GM12878 (cell line): ENCODE measurements around the gene ZBTB16. TPM values are rescaled to one million over a fixed set of nuclear protein-coding genes. Genes with fewer than 3 reads are reported as not detected.

Experiments used
- ATAC-seq: fragments of 200-7000 bp; cut with Tn5 transposase; 3 replicates; pipeline ENCODE4 v1.9.1; 2020; ENCODE audit warnings: mild to moderate bottlenecking, moderate library complexity
- BruUV-seq: library from RNA; stranded (reverse); fragments of 400-500 nt; replicated peaks from 2 replicates; lab custom pipeline; 2021; lab: Mats Ljungman, UMichigan
- CTCF ChIA-PET: fragments of 300-600 bp; sonication (Branson Sonifier 250); formaldehyde crosslinking; extraction: SDS; loops from one replicate; lab custom pipeline; 2021; ENCODE audit warnings: inconsistent platforms; lab: Yijun Ruan, JAX
- POLR2A ChIA-PET: fragments of 350-600 bp; formaldehyde crosslinking; extraction: SDS; loops from one replicate; lab custom pipeline; 2021; ENCODE audit warnings: inconsistent platforms; lab: Charles Lee
- RAD21 ChIA-PET: fragments of 300-600 bp; sonication (Branson Sonifier 250); formaldehyde crosslinking; loops from one replicate; lab custom pipeline; 2023; ENCODE audit warnings: antibody characterized with exemption; ENCODE audit not compliant: unreplicated experiment; lab: Charles Lee
- SMC1A ChIA-PET: fragments of 300-600 bp; sonication (Branson Sonifier 250); formaldehyde crosslinking; loops from one replicate; lab custom pipeline; 2023; ENCODE audit not compliant: unreplicated experiment, uncharacterized antibody; lab: Charles Lee
- DNase-seq: peaks from one replicate; pipeline ENCODE4 v3.0.0-alpha.2; 2011; ENCODE audit warnings: low read depth, low spot score
- FAIRE-seq: peaks from 3 replicates; lab custom pipeline; 2011; peaks lifted over from hg19 to GRCh38; lab: Jason Lieb, UNC
- H2AFZ ChIP-seq: 2 replicates; pipeline ENCODE4 v1.6.0; 2011; ENCODE audit warnings: low read depth, low read length, control low read depth; ENCODE audit not compliant: control insufficient read depth
- H3K27ac ChIP-seq: 2 replicates; pipeline ENCODE4 v1.5.1; 2011; ENCODE audit warnings: control low read depth; ENCODE audit not compliant: control insufficient read depth, insufficient read depth
- H3K27me3 ChIP-seq, 2 experiments: replicated peaks in 1 of 2; 2 replicates each; pipeline versions ENCODE4 v1.6.0 to v1.6.1; 2011; ENCODE audit warnings: low read length in 1 of 2; ENCODE audit not compliant: control insufficient read depth in 2 of 2, insufficient read depth in 2 of 2
- H3K36me3 ChIP-seq, 2 experiments: 2 replicates each; pipeline ENCODE4 v1.5.1; 2011; ENCODE audit warnings: low read length in 1 of 2; ENCODE audit not compliant: control insufficient read depth in 2 of 2, insufficient read depth in 2 of 2
- H3K4me1 ChIP-seq: 2 replicates; pipeline ENCODE4 v1.6.1; 2011; ENCODE audit warnings: mild to moderate bottlenecking, low read length, moderate library complexity, mixed read lengths; ENCODE audit not compliant: control insufficient read depth, insufficient read depth
- H3K4me2 ChIP-seq: 2 replicates; pipeline ENCODE4 v1.6.0; 2011; ENCODE audit warnings: control low read depth; ENCODE audit not compliant: control insufficient read depth, insufficient read depth
- H3K4me3 ChIP-seq: fragments of 200-600 bp; sonication (generic); 2 replicates; pipeline ENCODE4 v1.5.1; 2016
- H3K79me2 ChIP-seq: 2 replicates; pipeline ENCODE4 v1.6.0; 2011; ENCODE audit warnings: low read length; ENCODE audit not compliant: control insufficient read depth, insufficient read depth
- H3K9ac ChIP-seq: 2 replicates; pipeline ENCODE4 v1.8.0; 2011; ENCODE audit warnings: low read length, control low read depth, mixed read lengths; ENCODE audit not compliant: control insufficient read depth, insufficient read depth
- H3K9me3 ChIP-seq: replicated peaks from 3 replicates; pipeline ENCODE4 v1.5.1; 2011; ENCODE audit warnings: mild to moderate bottlenecking, low read length; ENCODE audit not compliant: control insufficient read depth, insufficient read depth
- H4K20me1 ChIP-seq: 2 replicates; pipeline ENCODE4 v1.6.0; 2011; ENCODE audit not compliant: control insufficient read depth, insufficient read depth
- ATF7 ChIP-seq: fragments of 450-650 bp; IDR thresholded peaks from 2 replicates; pipeline ENCODE4 v1.6.1; 2016; ENCODE audit warnings: low read depth, mild to moderate bottlenecking
- BHLHE40 ChIP-seq, 2 experiments: fragments of 450-650 bp in 1 of 2; IDR thresholded peaks; 2 replicates each; pipeline ENCODE4 v1.6.1; 2011 to 2017; ENCODE audit warnings: low read depth in 2 of 2, borderline replicate concordance in 1 of 2, improper control_type of control experiment in 1 of 2, low read length in 1 of 2, mild to moderate bottlenecking in 1 of 2
- DPF2 ChIP-seq: fragments of 450-650 bp; IDR thresholded peaks from 2 replicates; pipeline ENCODE4 v1.6.1; 2017; ENCODE audit warnings: mild to moderate bottlenecking
- EED ChIP-seq: sonication (generic); IDR thresholded peaks from 2 replicates; pipeline ENCODE4 v1.6.1; 2016; ENCODE audit warnings: antibody characterized with exemption, low read depth
- FOS ChIP-seq: IDR thresholded peaks from 3 replicates; pipeline ENCODE4 v1.6.1; 2011; ENCODE audit warnings: borderline replicate concordance; ENCODE audit not compliant: insufficient read length; ENCODE audit errors: extremely low read depth
- GATAD2B ChIP-seq: fragments of 450-650 bp; conservative IDR thresholded peaks from 2 replicates; pipeline ENCODE4 v1.6.1; 2017; ENCODE audit warnings: low read depth, mild to moderate bottlenecking, moderate library complexity
- IKZF1 ChIP-seq: fragments of 450-650 bp; conservative IDR thresholded peaks from 2 replicates; pipeline ENCODE4 v1.6.1; 2017; ENCODE audit warnings: antibody characterized with exemption, mild to moderate bottlenecking
- IKZF2 ChIP-seq, 2 experiments: fragments of 450-650 bp; IDR thresholded peaks; 2 replicates each; pipeline ENCODE4 v1.6.1; 2017; ENCODE audit warnings: mild to moderate bottlenecking in 2 of 2, moderate library complexity in 2 of 2
- NFIC ChIP-seq: IDR thresholded peaks from 2 replicates; pipeline ENCODE4 v1.6.1; 2012; ENCODE audit warnings: low read depth, mild to moderate bottlenecking, inconsistent platforms, low read length, moderate library complexity
- POLR2A ChIP-seq: IDR thresholded peaks from 2 replicates; pipeline ENCODE4 v1.6.1; 2011; ENCODE audit warnings: low read depth, mild to moderate bottlenecking, low read length
- RUNX3 ChIP-seq: IDR thresholded peaks from 2 replicates; pipeline ENCODE4 v1.6.1; 2012; ENCODE audit warnings: low read length, inconsistent platforms
- WRNIP1 ChIP-seq: IDR thresholded peaks from 2 replicates; pipeline ENCODE4 v1.6.1; 2011; ENCODE audit warnings: low read depth, low read length, improper control_type of control experiment, borderline replicate concordance
- ZNF207 ChIP-seq: fragments of 450-650 bp; IDR thresholded peaks from 2 replicates; pipeline ENCODE4 v1.6.1; 2014; ENCODE audit warnings: antibody characterized with exemption, mild to moderate bottlenecking, borderline replicate concordance
- ZSCAN29 ChIP-seq: fragments of 450-650 bp; IDR thresholded peaks from 2 replicates; pipeline ENCODE4 v1.6.1; 2017; ENCODE audit warnings: mild to moderate bottlenecking, moderate library complexity
- WGBS: methylation state at CpG from one replicate; pipeline ENCODE4 v1.1.6; 2016; ENCODE audit warnings: low lambda C conversion rate; ENCODE audit not compliant: insufficient replicate concordance, insufficient coverage; ENCODE audit errors: missing lambda C conversion rate; 5-methylcytosine and 5-hydroxymethylcytosine counted together
- in situ Hi-C: fragments of 300-500 bp; cut with MboI; formaldehyde crosslinking; loops from 9 replicates; pipeline ENCODE4 v1.14.3; 2018; ENCODE audit warnings: mixed read lengths
- intact Hi-C: fragments of 100-400 bp; cut with micrococcal nuclease; formaldehyde crosslinking; loops from one replicate; pipeline ENCODE4 v1.14.2; 2022; ENCODE audit not compliant: unreplicated experiment
- polyA plus RNA-seq, 11 experiments: library from polyadenylated mRNA; depleted of rRNA in 4 of 11; unstranded in 6 of 11; stranded (reverse) in 5 of 11; fragments of >200 nt; fragmentation: Nextera tagmentation in 4 of 11; fragmentation: Illumina TruSeq in 1 of 11; extraction: Ambion mirVana in 4 of 11; extraction: Trizol in 1 of 11; gene quantifications; 1 replicate in 1 of 11; 2 replicates in 10 of 11; pipeline versions ENCODE4 v1.2.1 to v1.2.3, GENCODE V29; 2011 to 2016; ENCODE audit warnings: inconsistent platforms in 2 of 11, missing spikeins in 2 of 11, low read depth in 1 of 11
- total RNA-seq, 4 experiments: library from RNA; depleted of rRNA in 3 of 4; stranded (reverse); fragments of >200 nt in 3 of 4; fragmentation: Illumina TruSeq in 1 of 4; extraction: Trizol in 1 of 4; gene quantifications; 2 replicates each; pipeline versions ENCODE4 v1.2.1 to v1.2.3, GENCODE V29; 2013 to 2021
- TF ChIP-seq, protein P1 (sequence below): fragments of 450-650 bp; conservative IDR thresholded peaks from 2 replicates; pipeline ENCODE4 v1.6.1; 2017; ENCODE audit warnings: mild to moderate bottlenecking, moderate library complexity
- TF ChIP-seq, protein P2 (sequence below): fragments of 150-350 bp; IDR thresholded peaks from 2 replicates; pipeline ENCODE4 v1.6.1; 2014; ENCODE audit warnings: mild to moderate bottlenecking, low read depth, low read length
- TF ChIP-seq, protein P3 (sequence below): fragments of 450-650 bp; IDR thresholded peaks from 2 replicates; pipeline ENCODE4 v1.6.1; 2017; ENCODE audit warnings: mild to moderate bottlenecking, moderate library complexity
- TF ChIP-seq, protein P4 (sequence below): IDR thresholded peaks from 2 replicates; pipeline ENCODE4 v1.6.1; 2011; ENCODE audit warnings: low read depth, low read length, improper control_type of control experiment, borderline replicate concordance

ZBTB16 gene
- total and polyA plus RNA-seq, 10 of the 15 experiments (the other 5 are each of a cell fraction or from before 2014, with no cell fraction given): 0.38 TPM; not detected in 9

DNA sequence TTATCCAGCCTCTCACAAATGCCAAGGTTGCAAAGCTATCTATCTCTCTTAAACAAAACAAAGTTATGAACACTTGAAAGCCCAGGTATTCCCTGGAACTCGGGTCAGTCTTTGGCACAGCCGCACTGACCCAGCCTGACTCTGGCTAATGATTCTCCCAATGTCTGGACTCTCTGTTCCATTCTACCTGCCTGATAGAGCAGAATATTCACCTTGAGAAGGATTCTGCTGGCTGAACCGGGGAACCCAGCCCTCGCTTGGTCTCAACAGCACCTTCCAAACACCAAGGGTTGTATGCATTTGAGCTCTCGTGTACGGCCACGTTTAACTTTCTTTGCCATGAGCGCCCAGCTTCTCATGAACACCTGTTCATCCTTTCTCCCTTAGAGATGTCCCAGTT, 116.8 kb downstream of the ZBTB16 start:
- ATAC-seq: no peak
- ChIA-PET POLR2A (no interaction called here), CTCF (interaction anchor here (1.1 kb wide), 1 partner anchor 8 kb away, joined by 3 read pairs; no protein-coding TSS in a partner anchor), RAD21 (interaction anchor here (0.9 kb wide), 1 partner anchor 85 kb away, joined by 3 read pairs; no protein-coding TSS in a partner anchor)
- Histone ChIP-seq H3K4me2 (no peak overlapping the region), H3K9ac (no peak overlapping the region), H2AFZ (no peak overlapping the region), H3K36me3 (no peaks in the 10 kb centered on the region)
- no peak for DNase-seq
- WGBS: 43% methylated on average over 8 of the region's 8 CpGs
- TF ChIP-seq RUNX3 (no peak), ZNF207 (no peak), GATAD2B (no peak), IKZF2 (IDR thresholded peaks at IDR 0.05) (no peak), DPF2 (no peak), EED (no peak), ATF7 (no peak), IKZF1 (no peak), FOS (no peak), ZSCAN29 (no peak), NFIC (no peak), WRNIP1 (no peak), BHLHE40 (IDR thresholded peaks at IDR 0.05; ENCODE audit: borderline replicate concordance in 1 of 2, low read depth in 2 of 2, low read length in 1 of 2) (no peak), POLR2A (no peak)
- TF ChIP-seq, protein P1, sequence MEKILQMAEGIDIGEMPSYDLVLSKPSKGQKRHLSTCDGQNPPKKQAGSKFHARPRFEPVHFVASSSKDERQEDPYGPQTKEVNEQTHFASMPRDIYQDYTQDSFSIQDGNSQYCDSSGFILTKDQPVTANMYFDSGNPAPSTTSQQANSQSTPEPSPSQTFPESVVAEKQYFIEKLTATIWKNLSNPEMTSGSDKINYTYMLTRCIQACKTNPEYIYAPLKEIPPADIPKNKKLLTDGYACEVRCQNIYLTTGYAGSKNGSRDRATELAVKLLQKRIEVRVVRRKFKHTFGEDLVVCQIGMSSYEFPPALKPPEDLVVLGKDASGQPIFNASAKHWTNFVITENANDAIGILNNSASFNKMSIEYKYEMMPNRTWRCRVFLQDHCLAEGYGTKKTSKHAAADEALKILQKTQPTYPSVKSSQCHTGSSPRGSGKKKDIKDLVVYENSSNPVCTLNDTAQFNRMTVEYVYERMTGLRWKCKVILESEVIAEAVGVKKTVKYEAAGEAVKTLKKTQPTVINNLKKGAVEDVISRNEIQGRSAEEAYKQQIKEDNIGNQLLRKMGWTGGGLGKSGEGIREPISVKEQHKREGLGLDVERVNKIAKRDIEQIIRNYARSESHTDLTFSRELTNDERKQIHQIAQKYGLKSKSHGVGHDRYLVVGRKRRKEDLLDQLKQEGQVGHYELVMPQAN: no peak
- TF ChIP-seq, protein P2, sequence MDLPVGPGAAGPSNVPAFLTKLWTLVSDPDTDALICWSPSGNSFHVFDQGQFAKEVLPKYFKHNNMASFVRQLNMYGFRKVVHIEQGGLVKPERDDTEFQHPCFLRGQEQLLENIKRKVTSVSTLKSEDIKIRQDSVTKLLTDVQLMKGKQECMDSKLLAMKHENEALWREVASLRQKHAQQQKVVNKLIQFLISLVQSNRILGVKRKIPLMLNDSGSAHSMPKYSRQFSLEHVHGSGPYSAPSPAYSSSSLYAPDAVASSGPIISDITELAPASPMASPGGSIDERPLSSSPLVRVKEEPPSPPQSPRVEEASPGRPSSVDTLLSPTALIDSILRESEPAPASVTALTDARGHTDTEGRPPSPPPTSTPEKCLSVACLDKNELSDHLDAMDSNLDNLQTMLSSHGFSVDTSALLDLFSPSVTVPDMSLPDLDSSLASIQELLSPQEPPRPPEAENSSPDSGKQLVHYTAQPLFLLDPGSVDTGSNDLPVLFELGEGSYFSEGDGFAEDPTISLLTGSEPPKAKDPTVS: no peak
- TF ChIP-seq, protein P3, sequence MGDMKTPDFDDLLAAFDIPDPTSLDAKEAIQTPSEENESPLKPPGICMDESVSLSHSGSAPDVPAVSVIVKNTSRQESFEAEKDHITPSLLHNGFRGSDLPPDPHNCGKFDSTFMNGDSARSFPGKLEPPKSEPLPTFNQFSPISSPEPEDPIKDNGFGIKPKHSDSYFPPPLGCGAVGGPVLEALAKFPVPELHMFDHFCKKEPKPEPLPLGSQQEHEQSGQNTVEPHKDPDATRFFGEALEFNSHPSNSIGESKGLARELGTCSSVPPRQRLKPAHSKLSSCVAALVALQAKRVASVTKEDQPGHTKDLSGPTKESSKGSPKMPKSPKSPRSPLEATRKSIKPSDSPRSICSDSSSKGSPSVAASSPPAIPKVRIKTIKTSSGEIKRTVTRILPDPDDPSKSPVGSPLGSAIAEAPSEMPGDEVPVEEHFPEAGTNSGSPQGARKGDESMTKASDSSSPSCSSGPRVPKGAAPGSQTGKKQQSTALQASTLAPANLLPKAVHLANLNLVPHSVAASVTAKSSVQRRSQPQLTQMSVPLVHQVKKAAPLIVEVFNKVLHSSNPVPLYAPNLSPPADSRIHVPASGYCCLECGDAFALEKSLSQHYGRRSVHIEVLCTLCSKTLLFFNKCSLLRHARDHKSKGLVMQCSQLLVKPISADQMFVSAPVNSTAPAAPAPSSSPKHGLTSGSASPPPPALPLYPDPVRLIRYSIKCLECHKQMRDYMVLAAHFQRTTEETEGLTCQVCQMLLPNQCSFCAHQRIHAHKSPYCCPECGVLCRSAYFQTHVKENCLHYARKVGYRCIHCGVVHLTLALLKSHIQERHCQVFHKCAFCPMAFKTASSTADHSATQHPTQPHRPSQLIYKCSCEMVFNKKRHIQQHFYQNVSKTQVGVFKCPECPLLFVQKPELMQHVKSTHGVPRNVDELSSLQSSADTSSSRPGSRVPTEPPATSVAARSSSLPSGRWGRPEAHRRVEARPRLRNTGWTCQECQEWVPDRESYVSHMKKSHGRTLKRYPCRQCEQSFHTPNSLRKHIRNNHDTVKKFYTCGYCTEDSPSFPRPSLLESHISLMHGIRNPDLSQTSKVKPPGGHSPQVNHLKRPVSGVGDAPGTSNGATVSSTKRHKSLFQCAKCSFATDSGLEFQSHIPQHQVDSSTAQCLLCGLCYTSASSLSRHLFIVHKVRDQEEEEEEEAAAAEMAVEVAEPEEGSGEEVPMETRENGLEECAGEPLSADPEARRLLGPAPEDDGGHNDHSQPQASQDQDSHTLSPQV: no peak
- TF ChIP-seq, protein P4, sequence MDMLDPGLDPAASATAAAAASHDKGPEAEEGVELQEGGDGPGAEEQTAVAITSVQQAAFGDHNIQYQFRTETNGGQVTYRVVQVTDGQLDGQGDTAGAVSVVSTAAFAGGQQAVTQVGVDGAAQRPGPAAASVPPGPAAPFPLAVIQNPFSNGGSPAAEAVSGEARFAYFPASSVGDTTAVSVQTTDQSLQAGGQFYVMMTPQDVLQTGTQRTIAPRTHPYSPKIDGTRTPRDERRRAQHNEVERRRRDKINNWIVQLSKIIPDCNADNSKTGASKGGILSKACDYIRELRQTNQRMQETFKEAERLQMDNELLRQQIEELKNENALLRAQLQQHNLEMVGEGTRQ: no peak
- TF ChIP-seq, all 136 proteins: peak for 0
- in situ Hi-C loops: no loop called here
- FAIRE-seq: no peak
- intact Hi-C loops: no loop called here
- Histone ChIP-seq H3K79me2 (no peaks in the 10 kb centered on the region), H3K27ac (no peak overlapping the region), H3K9me3 (no peaks in the 10 kb centered on the region), H3K4me3 (no peak overlapping the region), H4K20me1 (no peaks in the 10 kb centered on the region), H3K4me1 (no peaks in the 10 kb centered on the region), H3K27me3 (peaks cover 0 to 2% of the 10 kb centered on the region in 2 experiments; a peak in 1 of 4 replicates)
- no TSS peak for BruUV-seq
- SMC1A ChIA-PET: no interaction called here
